GM12874 (cell line): ENCODE data around the gene CEP250.

Experiments used
- CTCF ChIP-seq: IDR thresholded peaks from 2 replicates; pipeline ENCODE4 v1.5.1; 2011; ENCODE audit warnings: low read depth, mild to moderate bottlenecking, control low read depth, low read length, moderate library complexity; ENCODE audit not compliant: insufficient read depth

The CEP250 gene

DNA sequence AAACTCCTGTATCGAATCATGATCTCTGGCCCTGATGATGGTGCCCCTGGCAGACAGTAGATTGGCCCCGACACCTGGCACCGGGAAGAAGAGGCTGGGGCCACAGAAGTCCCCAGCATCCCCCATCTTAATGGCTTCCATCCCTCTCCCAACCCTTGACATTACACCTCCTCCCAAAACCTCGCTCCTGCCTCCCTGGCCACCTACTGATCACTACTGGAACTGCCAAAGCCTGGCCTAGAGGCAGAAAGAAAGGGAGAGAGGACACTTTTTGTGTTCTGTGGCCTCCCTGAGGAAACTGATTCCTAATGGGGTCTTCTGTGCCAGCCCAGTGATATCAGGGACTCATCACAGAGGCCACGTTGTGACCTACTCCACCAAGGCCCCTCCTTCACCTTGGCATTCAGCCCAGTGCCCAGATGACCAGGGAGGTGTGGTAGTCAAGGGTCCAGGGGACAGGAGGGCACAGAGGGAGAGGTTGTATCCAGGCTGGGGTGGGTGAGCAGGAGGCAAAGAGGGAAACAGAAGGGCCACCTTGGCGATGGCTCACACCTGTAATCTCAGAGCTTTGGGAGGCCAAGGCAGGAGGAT lies 68.0 kb downstream of the CEP250 start:
- TF ChIP-seq CTCF, result peak; percentile 79

- no peak for TF ChIP-seq CTCF
These were observed 70.2 kb downstream of the CEP250 start for GRCh38 chr20:35525639-35526038.

DNA sequence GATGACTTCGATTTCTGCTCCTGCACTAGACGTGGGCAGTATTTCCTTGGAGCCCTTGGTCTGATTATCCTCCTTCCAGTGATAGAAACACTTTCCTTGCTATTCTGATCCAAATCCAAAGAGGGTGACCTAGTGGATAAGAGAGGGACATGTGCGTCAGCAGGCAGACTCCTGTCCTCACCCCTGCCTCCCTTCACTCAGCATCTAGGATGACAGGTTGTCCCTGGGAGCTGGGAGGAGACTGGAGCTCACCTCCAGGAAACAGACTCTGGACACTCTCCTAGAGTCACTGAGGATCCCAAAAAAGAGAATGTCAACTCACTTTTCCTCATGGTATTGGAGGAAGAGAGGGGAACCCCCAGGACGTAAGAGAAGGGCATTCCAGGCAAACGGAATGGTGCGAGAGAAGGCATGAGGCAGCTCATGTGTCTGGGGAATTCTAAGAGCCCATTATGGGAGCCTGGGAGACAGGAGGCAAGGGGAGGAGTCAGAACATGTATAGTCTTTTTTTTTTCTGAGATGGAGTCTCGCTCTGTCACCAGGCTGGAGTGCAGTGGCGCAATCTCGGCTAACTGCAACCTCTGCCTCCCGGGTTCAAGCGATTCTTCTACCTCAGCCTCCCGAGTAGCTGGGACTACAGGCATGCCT lies 71.8 kb downstream of the CEP250 start:
- no peak for TF ChIP-seq CTCF

- TF ChIP-seq CTCF, result no peak
These were observed 74.2 kb downstream of the CEP250 start, which contains the start of gene C20orf173 for GRCh38 chr20:35529552-35529951. Gene C20orf173, minus strand, starts transcription at chr20:35529652. Its CDS starts 279 bp downstream, at chr20:35529373.

DNA sequence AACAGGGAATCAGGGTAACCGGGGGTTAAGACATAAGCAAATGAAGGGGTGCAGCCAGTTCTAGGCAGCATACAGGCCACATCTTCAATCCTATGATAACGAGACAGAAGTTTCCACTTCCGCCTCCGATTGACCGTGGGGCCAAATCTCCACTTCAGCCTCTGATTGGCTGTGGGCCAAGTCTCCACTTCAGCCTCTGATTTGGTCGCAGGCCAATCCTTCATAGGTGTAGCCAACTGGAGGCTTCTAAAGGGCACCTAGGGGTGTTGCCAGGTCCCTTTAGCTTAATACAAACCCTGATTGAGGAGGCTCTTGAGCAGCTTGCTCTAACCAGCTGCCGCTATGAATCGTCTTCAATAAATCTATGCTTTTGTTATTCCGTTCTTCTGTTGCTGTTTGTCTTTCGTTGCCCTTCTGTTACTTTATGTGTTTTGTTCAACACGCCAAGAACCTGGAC lies 84.4 kb downstream of the CEP250 start:
- TF ChIP-seq CTCF, result no peak

GRCh38 chr20:35541118-35541782 lies 85.9 kb downstream of the CEP250 start:
- TF ChIP-seq CTCF, result no peak

- TF ChIP-seq CTCF, result no peak
These were observed 86.6 kb downstream of the CEP250 start, which contains the start of gene ERGIC3 for GRCh38 chr20:35541783-35542662. Gene ERGIC3, plus strand, starts transcription at chr20:35542078. Its CDS starts 20 bp downstream, at chr20:35542098.
